ENCODE measurements around the gene GPAT3. TPM values are rescaled to one million over a fixed set of nuclear protein-coding genes. Genes with fewer than 3 reads are reported as not detected.

Gene GPAT3
- total and polyA plus RNA-seq, 2 of the 8 experiments (the other 6 are each of a cell fraction or from before 2014, with no cell fraction given): 0.23 to 2.0 TPM

DNA sequence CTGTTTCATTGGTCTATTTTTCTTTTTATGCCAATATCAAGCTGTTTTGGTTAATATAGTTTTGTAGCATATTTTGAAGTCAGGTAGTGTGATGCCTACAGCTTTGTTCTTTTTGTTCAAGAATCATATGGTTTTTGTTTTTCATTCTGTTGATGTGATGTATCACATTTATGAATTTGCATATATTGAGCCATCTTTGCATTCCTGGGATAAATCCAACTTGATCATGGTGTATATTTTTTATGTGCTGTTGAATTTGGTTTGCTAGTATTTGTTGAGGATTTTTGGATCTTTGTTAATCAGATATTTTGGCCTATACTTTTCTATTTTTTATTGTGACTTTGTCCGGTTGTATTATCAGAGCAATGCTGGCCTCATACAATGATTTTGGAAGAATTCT, 74.8 kb downstream of the GPAT3 start:
- no peak overlapping the region for H2BK15ac ChIP-seq (ENCODE audit: low read length)
- 94% methylated on average over 1 of the region's 1 CpG; no CpG with 5 or more reads in 1 of the 2 experiments for WGBS, 2 experiments (ENCODE audit: extremely low coverage in 1 of 2, insufficient coverage in 1 of 2, insufficient read length in 1 of 2, insufficient replicate concordance in 2 of 2, low coverage in 1 of 2, low lambda C conversion rate in 2 of 2, missing lambda C conversion rate in 1 of 2)
- H3K9ac ChIP-seq (replicated peaks in 1 of 4; ENCODE audit: extremely low read depth in 1 of 4, low read depth in 3 of 4, low read length in 3 of 4): no peak overlapping the region
- H2BK20ac ChIP-seq (ENCODE audit: low read length): no peak overlapping the region
- no peak overlapping the region for H3K27ac ChIP-seq (ENCODE audit: low read depth, low read length)
- no peaks in the 10 kb centered on the region for H3K23me2 ChIP-seq (ENCODE audit: low read depth, low read length)
- H2BK120ac ChIP-seq (replicated peaks; ENCODE audit: low read depth, low read length): no peak overlapping the region
- no peak for TF ChIP-seq JUN (IDR thresholded peaks at IDR 0.05; ENCODE audit: low read depth, low read length)
- TF ChIP-seq RFX5 (IDR thresholded peaks at IDR 0.05; ENCODE audit: borderline replicate concordance, low read depth, low read length): no peak
- no peak for TF ChIP-seq RAD21 (IDR thresholded peaks at IDR 0.05 in 1 of 2, conservative IDR thresholded peaks at IDR 0.05 in 1 of 2; ENCODE audit: low read depth in 2 of 2, low read length in 2 of 2)
- TF ChIP-seq BCL11A (IDR thresholded peaks at IDR 0.05; ENCODE audit: low read depth in 2 of 2, low read length in 2 of 2): no peak
- no peak for TF ChIP-seq KDM5A (IDR thresholded peaks at IDR 0.05; ENCODE audit: low read length)
- no peak for TF ChIP-seq CREB1 (IDR thresholded peaks at IDR 0.05)
- no peak for TF ChIP-seq TBP (IDR thresholded peaks at IDR 0.05; ENCODE audit: low read depth, low read length)
- TF ChIP-seq SP2 (IDR thresholded peaks at IDR 0.05; ENCODE audit: low read length): no peak
- no peak for TF ChIP-seq SRF (IDR thresholded peaks at IDR 0.05; ENCODE audit: low read depth, low read length)
- no peak for TF ChIP-seq FOSL1 (IDR thresholded peaks at IDR 0.05; ENCODE audit: insufficient read depth, low read depth, low read length)
- TF ChIP-seq POU5F1 (IDR thresholded peaks at IDR 0.05; ENCODE audit: low read depth, low read length): no peak
- no peak for TF ChIP-seq RXRA (IDR thresholded peaks at IDR 0.05; ENCODE audit: insufficient read depth, low read depth, low read length)
- TF ChIP-seq KDM1A (IDR thresholded peaks at IDR 0.05; ENCODE audit: borderline replicate concordance, low read length): no peak
- TF ChIP-seq, protein P1, sequence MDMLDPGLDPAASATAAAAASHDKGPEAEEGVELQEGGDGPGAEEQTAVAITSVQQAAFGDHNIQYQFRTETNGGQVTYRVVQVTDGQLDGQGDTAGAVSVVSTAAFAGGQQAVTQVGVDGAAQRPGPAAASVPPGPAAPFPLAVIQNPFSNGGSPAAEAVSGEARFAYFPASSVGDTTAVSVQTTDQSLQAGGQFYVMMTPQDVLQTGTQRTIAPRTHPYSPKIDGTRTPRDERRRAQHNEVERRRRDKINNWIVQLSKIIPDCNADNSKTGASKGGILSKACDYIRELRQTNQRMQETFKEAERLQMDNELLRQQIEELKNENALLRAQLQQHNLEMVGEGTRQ (IDR thresholded peaks at IDR 0.05; ENCODE audit: low read length): no peak
- TF ChIP-seq KDM4A (IDR thresholded peaks at IDR 0.05; ENCODE audit: low read depth, low read length, severe bottlenecking): no peak
- H2BK5ac ChIP-seq (ENCODE audit: low read depth, low read length): no peak overlapping the region
- H3K14ac ChIP-seq (ENCODE audit: insufficient read length): no peak overlapping the region
- no peaks in the 10 kb centered on the region for H3K27me3 ChIP-seq (replicated peaks in 1 of 4; ENCODE audit: control insufficient read depth in 3 of 4, extremely low read depth in 1 of 4, insufficient read depth in 3 of 4, low read length in 3 of 4)
- no peak overlapping the region for H3K18ac ChIP-seq (ENCODE audit: extremely low read depth, low read length)
- H3K36me3 ChIP-seq (ENCODE audit: control insufficient read depth in 2 of 4, insufficient read depth in 4 of 4, low read length in 3 of 4): no peaks in the 10 kb centered on the region
- H3K4ac ChIP-seq (replicated peaks; ENCODE audit: insufficient read length, low read depth, low read length): no peak overlapping the region
- ChIA-PET CTCF (ENCODE audit: partially characterized antibody) (no interaction called here), POLR2A (ENCODE audit: partially characterized antibody) (no interaction called here)
- H2AK5ac ChIP-seq (ENCODE audit: low read depth, low read length): no peak overlapping the region
- H3K4me1 ChIP-seq (replicated peaks in 1 of 4; ENCODE audit: control insufficient read depth in 3 of 4, insufficient read depth in 4 of 4, low read length in 3 of 4): no peaks in the 10 kb centered on the region
- no peak overlapping the region for H3K4me2 ChIP-seq (ENCODE audit: insufficient read depth in 1 of 2, low read depth in 2 of 2, low read length in 2 of 2)
- H3K79me2 ChIP-seq (ENCODE audit: control insufficient read depth in 1 of 2, insufficient read depth in 2 of 2, low read length in 2 of 2): no peaks in the 10 kb centered on the region
- no peak overlapping the region for H2AFZ ChIP-seq (ENCODE audit: low read length)
- no peak overlapping the region for H4K91ac ChIP-seq (replicated peaks; ENCODE audit: insufficient read length, low read length)
- FAIRE-seq: no peak
- DNase-seq (ENCODE audit: low read depth in 1 of 2, low spot score in 2 of 2): no peak
- no peaks in the 10 kb centered on the region for H3K79me1 ChIP-seq (ENCODE audit: low read depth, low read length)
- H4K8ac ChIP-seq (ENCODE audit: extremely low read depth, insufficient read depth, low read length): no peak overlapping the region
- H3K4me3 ChIP-seq (ENCODE audit: extremely low read depth in 1 of 4, insufficient read depth in 2 of 4, low read depth in 3 of 4, low read length in 4 of 4): no peak overlapping the region
- H4K5ac ChIP-seq (ENCODE audit: insufficient read length, low read depth, low read length): no peak overlapping the region
- H3K9me3 ChIP-seq (ENCODE audit: insufficient read depth in 2 of 2, low read depth in 1 of 2, low read length in 1 of 2): peaks cover 4 to 6% of the 10 kb centered on the region in 2 experiments; a peak in 2 of 4 replicates
- no peak overlapping the region for H3K56ac ChIP-seq (replicated peaks; ENCODE audit: insufficient read length, low read depth, low read length)
- H4K20me1 ChIP-seq (replicated peaks in 1 of 2; ENCODE audit: control insufficient read depth in 1 of 2, insufficient read depth in 2 of 2, low read length in 2 of 2): no peaks in the 10 kb centered on the region
- no peak overlapping the region for H2BK12ac ChIP-seq (ENCODE audit: low read depth, low read length)
- H3K23ac ChIP-seq (ENCODE audit: insufficient read length): no peak overlapping the region

Data from H1 (cell line).